Astrocyte of the spinal cord (primary cell): ENCODE measurements around the gene SCG5.
"Not testable (repeated sequence)": the region's sequence is repeated elsewhere in the genome, so short reads cannot be mapped to it uniquely, and the experiment has no call there.

Experiments used
- DNase-seq: peaks from one replicate; pipeline ENCODE4 v3.0.0; 2011; ENCODE audit warnings: low read depth, low spot score
- H3K4me3 ChIP-seq: 2 replicates; pipeline ENCODE4 v1.5.1; 2011; ENCODE audit warnings: low read depth, mild to moderate bottlenecking, low read length, moderate library complexity
- in situ Hi-C: cut with HindIII; loops from 2 replicates; pipeline ENCODE4 v1.10.0; 2017; ENCODE audit warnings: low sequenced_read_pairs
- TF ChIP-seq, protein P1 (sequence below): IDR thresholded peaks from 2 replicates; pipeline ENCODE4 v1.5.1; 2012; ENCODE audit warnings: low read depth, mild to moderate bottlenecking, low read length, inconsistent platforms

SCG5 gene, protein sequence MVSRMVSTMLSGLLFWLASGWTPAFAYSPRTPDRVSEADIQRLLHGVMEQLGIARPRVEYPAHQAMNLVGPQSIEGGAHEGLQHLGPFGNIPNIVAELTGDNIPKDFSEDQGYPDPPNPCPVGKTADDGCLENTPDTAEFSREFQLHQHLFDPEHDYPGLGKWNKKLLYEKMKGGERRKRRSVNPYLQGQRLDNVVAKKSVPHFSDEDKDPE

DNA sequence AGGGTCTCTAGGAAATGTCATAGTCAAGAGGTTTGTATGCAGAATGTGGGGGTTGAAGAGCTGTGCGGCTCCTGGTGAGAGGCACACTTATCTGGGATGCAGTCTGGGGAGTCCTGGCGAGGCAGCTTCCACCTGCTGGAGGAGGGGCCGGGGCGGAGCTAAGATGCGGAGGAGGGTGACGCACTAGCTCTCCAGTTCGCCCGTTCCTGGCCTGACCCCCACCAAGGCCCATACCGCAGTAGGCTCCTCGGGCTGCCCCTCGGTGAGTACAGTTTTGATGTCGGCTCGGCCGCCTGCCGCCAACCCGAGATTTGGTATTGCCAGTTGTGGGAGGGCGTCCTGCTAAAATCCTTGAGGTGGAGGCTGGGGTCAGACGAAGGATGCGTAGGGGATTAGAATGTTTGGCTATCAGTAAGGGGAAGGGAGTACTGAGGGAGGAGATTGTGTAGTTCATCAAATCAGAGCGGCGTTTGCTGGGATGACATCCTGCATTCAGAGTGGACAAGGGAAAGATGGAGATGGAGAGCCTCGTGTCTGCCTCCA lies at the start of gene SCG5:
SCG5 (plus strand) TSS at position 194 of the 543 bp plus-strand sequence. CDS start 1,883 bp downstream, outside the sequence.
- TF ChIP-seq, protein P1, sequence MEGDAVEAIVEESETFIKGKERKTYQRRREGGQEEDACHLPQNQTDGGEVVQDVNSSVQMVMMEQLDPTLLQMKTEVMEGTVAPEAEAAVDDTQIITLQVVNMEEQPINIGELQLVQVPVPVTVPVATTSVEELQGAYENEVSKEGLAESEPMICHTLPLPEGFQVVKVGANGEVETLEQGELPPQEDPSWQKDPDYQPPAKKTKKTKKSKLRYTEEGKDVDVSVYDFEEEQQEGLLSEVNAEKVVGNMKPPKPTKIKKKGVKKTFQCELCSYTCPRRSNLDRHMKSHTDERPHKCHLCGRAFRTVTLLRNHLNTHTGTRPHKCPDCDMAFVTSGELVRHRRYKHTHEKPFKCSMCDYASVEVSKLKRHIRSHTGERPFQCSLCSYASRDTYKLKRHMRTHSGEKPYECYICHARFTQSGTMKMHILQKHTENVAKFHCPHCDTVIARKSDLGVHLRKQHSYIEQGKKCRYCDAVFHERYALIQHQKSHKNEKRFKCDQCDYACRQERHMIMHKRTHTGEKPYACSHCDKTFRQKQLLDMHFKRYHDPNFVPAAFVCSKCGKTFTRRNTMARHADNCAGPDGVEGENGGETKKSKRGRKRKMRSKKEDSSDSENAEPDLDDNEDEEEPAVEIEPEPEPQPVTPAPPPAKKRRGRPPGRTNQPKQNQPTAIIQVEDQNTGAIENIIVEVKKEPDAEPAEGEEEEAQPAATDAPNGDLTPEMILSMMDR: no peak
- in situ Hi-C loops: no loop called here
- peak; percentile 35 for DNase-seq
- H3K4me3 ChIP-seq: peak within 1 kb of the TSS; percentile 40

DNA sequence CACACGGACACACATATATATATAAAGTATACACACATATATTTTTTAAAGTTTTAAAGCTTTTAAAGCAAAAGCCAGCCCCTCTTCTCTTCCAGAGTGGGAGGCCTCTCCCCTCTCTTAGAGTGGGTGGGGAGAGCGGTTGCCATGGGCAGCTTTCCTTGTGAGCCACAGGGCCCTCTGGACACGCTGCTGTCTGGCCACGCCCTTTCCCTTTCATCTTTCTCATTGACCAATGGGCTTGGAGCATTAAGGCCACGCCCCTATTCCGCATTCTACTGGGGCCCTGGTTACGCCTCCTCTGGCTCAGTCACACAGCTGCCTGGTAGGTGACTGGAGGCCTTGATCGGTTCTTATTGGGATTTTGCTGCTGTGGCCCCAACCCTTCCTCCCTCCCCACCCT lies 48.4 kb upstream of the SCG5 start, which contains the start of gene GOLGA8N:
GOLGA8N (plus strand) TSS at position 306 of the 400 bp plus-strand sequence.
- H3K4me3 ChIP-seq, in situ Hi-C loops, DNase-seq: not testable (repeated sequence)

DNA sequence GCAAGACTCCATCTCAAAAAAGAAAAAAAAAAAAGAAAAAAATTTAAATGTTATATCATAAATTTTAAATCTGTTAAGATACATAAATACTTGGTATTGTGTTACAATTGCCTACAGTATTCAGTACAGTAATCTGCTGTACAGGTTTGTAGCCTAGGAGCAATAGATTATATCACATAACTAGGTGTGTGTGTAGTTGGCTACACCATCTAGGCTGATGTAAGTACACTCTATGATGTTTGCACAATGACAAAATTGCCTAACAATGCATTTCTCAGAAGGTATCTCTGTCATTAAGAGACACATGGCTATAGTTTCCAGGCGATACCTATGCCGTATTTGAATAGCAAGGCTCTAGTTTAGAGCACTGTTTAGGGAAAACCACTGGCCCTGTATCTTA lies 32.0 kb upstream of the SCG5 start:
- H3K4me3 ChIP-seq, in situ Hi-C loops, DNase-seq: not testable (repeated sequence)

DNA sequence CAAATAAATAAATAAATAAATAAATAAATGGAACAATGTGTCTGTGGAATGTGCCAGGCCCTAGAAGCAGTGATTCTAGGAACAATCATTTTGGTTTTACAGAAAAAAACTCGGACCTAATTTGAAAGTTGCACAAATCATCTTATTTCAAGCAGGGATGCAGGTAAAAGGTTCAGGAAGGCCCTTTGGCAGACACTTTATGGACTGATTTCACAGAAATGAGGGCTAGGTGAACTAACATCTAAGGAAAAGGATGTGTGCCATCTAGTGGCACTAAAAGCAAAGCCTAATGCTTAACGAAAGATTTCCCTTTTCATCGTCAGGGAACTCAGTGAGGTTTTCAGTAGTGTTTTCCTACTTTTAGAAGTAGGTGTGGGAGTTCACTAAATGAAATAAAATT lies 30.8 kb upstream of the SCG5 start:
- H3K4me3 ChIP-seq, in situ Hi-C loops: not testable (repeated sequence)
- DNase-seq: peak; percentile 60

DNA sequence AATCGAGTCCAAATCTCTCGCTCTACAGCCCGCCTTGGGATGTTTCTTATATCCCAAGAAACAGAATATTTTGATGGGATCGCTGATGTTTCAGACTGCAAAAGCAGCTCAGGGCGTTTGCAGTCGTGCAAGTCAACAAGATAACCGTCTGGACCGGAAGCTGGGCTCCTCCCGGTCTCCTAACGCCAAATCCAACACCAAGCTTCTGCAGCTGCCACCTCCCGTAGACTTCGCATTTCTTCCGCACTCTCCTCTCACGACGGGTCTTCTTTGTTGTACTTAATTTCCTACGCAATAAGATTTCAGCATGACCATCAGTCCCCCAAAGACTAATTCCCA lies 26.8 kb upstream of the SCG5 start:
- H3K4me3 ChIP-seq: peak overlapping the region; percentile 67
- DNase-seq, in situ Hi-C loops: not testable (repeated sequence)

DNA sequence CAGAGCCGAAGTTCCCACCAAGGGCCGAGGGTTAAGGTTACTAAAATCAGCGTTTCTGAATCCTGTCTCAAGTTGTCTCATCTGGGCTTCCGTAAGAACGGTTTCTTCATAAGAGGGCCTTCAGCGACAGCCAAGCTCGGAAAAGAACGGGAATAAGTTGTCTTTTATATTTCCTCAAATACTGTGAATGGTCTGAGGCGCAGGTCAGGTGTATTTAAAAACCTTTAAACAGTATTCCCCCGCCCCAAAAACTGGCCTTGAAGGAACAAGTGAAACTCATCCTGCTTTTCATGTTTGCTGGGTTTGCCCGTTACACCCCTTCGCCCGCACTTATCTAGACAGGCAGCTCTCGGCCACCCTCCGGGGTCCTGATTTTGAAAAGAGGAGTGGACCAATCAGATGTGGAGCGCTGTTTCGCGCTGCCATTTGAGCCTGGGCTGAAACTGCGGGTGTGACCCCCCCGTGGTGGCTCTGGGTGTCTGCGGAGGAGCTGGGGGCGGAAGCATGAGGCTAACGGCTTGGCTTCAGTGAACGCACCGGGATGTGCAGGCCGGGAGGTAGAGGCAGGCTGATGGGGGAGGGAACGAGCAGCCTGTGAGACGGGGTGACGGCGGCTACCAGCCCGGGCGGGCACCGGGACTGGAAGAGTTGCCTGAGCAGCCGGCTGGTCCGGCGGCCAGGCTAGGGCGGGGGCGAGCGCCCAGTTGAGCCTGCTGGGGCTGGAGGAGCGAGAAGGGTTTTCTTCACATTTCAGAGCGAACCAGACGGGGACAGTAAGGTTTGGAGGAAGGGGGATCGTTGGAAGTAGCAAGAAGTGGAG lies 26.2 kb upstream of the SCG5 start, which contains the start of gene ARHGAP11A:
ARHGAP11A (plus strand) TSS at position 454 of the 820 bp plus-strand sequence. CDS start 708 bp downstream, outside the sequence.
- DNase-seq: peak; percentile 96
- peak within 1 kb of the TSS; percentile 67 for H3K4me3 ChIP-seq
- in situ Hi-C loops: not testable (repeated sequence)

DNA sequence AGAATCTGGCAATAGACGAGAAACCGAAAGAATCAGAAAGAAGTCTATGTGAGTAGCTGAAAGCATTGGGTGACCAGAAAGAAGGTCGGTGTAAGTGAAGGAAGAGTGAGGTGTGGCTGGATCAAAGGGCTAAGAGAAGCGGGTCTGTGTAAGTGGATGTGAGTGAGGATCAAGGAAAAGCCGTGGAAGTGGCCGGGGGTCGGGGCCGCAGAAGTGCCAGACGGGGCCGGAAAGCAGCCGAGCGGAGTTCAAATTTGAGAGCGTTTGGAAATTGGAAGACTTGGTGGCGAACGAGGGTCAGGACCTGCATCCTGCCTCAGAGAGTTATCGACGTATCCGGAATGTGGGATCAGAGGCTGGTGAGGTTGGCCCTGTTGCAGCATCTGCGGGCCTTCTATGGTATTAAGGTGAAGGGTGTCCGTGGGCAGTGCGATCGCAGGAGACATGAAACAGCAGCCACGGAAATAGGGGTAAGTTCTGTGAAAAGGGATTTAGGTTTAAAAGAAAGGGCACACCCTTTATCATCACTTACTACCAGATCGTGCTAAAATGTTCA lies 25.6 kb upstream of the SCG5 start:
- in situ Hi-C loops, DNase-seq: not testable (repeated sequence)
- peak overlapping the region; percentile 67 for H3K4me3 ChIP-seq

DNA sequence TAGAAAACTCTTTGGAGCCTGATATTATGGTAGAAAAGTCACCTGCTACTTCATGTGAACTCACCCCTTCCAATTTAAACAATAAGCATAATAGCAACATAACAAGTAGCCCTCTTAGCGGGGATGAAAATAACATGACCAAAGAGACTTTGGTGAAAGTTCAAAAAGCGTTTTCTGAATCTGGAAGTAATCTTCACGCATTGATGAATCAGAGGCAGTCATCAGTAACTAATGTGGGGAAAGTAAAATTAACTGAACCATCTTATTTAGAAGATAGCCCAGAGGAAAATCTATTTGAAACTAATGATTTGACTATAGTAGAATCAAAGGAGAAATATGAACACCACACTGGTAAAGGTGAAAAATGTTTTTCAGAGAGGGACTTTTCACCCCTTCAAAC lies 5.1 kb upstream of the SCG5 start:
- no peak overlapping the region for H3K4me3 ChIP-seq
- in situ Hi-C loops: no loop called here
- peak; percentile 10 for DNase-seq
- TF ChIP-seq, protein P1: no peak

DNA sequence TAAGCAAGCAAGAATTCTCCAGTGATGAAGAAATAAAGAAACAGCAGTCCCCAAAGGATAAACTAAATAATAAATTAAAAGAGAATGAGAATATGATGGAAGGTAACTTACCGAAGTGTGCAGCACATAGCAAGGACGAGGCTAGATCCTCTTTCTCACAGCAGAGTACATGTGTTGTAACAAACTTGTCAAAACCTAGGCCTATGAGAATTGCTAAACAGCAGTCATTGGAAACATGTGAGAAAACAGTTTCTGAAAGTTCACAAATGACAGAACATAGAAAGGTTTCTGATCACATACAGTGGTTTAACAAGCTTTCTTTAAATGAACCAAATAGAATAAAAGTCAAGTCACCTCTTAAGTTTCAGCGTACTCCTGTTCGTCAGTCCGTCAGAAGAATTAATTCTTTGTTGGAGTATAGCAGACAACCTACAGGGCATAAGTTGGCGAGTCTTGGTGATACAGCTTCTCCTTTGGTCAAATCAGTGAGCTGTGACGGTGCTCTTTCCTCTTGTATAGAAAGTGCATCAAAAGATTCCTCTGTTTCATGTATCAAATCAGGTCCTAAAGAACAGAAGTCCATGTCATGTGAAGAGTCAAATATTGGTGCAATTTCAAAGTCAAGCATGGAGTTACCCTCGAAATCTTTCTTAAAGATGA lies 4.5 kb upstream of the SCG5 start:
- no peak overlapping the region for H3K4me3 ChIP-seq
- TF ChIP-seq, protein P1: no peak
- in situ Hi-C loops: no loop called here
- DNase-seq: no peak
